HG03139 (cell line): ENCODE data around the gene CREB5.
"Not testable (repeated sequence)": the region's sequence is repeated elsewhere in the genome, so short reads cannot be mapped to it uniquely, and the experiment has no call there.

ENCODE experiments used
- ATAC-seq: cut with Tn5 transposase; IDR thresholded peaks from one replicate; pipeline ENCODE4 v1.9.1; 2021; ENCODE audit not compliant: unreplicated experiment

CREB5 gene, protein sequence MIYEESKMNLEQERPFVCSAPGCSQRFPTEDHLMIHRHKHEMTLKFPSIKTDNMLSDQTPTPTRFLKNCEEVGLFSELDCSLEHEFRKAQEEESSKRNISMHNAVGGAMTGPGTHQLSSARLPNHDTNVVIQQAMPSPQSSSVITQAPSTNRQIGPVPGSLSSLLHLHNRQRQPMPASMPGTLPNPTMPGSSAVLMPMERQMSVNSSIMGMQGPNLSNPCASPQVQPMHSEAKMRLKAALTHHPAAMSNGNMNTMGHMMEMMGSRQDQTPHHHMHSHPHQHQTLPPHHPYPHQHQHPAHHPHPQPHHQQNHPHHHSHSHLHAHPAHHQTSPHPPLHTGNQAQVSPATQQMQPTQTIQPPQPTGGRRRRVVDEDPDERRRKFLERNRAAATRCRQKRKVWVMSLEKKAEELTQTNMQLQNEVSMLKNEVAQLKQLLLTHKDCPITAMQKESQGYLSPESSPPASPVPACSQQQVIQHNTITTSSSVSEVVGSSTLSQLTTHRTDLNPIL

DNA sequence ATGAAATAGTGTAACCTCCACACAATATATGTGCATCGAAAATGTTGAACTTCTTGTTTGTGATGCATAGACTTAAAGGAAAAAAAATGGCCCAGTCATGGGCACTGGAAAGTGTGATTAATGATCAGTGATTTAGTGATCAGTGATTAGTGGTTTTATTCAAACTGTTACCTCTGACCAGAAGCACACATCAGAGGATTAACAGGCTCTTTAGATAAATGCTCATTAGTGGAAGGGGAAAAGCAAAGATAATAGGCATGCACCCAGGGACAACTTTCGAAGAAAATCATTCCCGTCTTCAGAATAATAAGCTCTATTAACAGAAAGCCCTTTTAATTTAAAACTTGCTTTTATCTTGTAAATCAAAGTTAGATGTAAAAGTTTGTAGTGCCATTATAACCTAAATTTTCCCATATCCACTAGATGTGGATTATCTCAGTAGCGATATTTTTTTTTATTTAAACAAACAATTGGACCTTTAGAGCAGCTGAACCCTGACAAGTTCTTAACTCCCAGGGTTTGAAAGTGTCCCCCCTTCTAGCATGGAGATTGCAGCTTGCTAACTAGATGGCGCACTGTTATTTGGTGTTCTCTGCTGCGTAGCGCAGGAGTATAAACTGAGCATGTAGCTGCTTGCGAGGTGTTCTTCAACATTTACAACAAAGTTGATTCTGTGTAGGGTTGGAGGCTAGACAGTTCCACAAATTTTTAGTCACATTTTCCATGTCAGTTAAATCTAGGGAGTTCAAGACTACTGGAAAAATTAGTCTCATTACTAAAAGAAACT, at the start of gene CREB5:
TSS of gene CREB5 (plus strand) at position 643 of the 787 bp plus-strand sequence. CDS start 397 bp downstream, outside the sequence.
- no peak for ATAC-seq

DNA sequence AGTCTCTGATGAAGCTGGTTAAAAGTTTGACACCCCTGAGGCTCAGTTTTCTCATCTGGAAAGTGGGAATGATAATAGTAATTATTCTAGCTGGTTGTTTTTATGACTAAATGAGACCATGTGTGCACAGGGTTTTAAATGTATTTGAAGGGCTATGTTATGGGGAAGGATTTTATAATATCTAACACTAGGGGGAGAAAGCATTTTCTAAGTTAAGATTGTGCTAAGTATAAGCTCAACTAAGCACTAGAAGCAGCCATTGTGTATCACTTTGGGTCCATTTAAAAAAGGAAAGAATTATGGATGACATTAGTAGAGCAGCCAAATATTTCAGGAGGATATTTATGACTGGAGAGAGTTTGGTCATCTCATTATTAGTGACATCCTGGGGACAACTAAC, 49.5 kb upstream of the CREB5 start:
- no peak for ATAC-seq

DNA sequence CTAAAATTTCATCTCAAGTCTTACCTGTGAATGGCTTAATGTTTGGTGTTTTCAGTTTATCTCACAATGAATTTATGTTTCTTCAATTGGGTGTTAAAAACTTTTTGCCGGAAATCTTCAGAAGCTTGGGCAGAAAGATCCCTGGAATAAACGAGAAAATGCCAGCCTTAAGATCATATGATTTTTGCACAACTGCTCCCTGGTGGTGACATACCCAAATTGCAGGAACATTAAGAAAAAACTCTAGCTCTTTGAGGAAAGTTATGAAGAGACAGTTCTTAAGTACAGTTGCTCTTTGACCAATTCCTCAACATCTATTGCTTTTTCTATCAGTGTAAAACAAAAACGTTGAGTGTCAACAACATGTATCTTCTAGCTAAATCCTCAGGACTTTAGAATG, 48.2 kb upstream of the CREB5 start:
- no peak for ATAC-seq

DNA sequence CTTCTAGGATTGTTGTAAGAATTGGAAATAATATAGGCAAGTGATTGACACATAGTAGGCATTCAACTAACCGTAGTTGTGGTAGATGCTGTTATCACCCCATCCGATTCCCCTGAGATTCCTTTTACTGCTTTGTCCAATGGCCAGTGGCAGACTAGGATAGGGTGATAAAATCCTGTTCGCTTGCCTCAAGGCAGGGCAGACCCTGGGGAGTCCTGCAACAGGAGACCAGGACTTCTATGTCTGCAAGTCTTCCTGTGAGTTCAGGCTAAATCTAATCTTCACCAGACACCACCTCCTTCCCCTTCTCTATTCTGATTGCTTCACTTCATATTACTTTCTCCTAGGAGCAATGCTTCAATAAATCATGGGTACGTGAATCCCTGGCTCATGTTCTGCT, 42.8 kb upstream of the CREB5 start:
- ATAC-seq, result no peak

DNA sequence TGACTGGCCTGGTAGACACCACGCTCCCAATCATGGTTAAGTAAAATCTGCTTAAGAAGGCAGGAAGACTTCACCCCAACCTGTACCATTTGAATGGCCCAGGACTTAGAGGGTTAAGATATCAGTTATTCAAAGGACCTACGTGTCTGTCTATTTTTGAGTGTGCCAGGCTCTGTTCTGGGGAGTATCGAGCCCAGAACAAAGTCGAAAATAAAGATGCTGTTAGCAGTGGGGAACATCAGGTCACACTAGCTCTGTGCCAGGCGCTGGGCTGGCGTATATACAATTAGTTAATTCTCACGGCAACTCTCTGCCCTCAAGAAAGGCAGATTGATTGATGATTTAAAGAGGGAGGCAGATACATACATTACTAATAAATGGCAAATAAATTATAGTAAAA, 40.5 kb upstream of the CREB5 start:
- ATAC-seq, result no peak

DNA sequence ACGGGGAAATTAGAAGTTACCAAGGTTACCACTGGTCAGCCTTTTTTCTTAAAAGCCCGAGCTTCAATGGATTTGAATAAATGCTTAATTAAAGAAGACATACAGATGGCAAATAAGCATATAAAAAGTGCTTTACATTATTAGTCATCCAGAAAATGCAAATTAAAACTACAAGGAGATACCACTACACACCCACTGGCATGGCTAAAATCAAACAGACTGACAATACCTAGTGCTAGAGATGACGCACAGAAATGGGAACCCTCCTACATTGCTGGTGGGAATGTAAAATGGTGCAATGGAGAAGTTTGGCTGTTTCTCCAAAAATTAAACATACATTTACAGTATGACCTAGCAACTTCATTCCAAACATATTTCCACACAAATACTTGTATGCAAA, 38.3 kb upstream of the CREB5 start:
- no peak for ATAC-seq

DNA sequence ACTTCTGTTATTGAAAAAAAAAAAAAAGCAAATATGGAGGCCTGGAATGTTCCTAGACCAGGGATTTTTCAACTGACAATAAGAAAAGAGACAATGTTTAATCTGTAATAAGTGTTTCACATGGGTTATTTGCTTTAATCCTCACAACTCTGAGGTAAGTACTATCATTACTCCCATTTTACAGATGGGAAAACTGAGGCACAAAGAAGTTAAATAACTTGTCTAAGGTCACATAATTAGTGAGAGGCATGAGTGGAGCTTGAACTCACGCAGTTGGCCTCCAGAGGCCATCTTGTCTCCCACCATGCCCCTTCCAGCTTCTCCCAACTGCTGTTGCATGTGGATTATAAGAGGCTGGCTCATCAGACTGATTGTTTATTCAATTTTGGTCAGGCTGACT, 36.6 kb upstream of the CREB5 start:
- ATAC-seq, result no peak

DNA sequence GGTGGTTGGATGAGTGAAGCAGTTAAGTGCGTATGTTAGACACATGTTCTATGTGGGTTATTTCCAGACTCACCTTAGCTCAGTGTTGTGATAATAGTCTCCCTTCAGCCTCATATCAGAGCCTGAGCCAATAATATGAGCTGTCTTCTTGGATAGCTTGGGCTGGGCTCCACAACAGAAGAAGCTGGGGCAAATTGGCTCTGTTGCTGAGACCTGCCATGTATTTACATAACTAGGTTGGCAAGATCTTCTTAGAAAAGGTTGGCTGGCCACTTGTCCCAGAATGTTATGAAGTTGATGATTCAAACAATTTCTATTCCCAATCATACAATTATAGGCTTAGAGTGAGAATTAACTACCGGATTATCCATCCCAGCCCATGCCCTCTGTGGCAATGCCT, 35.7 kb upstream of the CREB5 start:
- ATAC-seq, result no peak

DNA sequence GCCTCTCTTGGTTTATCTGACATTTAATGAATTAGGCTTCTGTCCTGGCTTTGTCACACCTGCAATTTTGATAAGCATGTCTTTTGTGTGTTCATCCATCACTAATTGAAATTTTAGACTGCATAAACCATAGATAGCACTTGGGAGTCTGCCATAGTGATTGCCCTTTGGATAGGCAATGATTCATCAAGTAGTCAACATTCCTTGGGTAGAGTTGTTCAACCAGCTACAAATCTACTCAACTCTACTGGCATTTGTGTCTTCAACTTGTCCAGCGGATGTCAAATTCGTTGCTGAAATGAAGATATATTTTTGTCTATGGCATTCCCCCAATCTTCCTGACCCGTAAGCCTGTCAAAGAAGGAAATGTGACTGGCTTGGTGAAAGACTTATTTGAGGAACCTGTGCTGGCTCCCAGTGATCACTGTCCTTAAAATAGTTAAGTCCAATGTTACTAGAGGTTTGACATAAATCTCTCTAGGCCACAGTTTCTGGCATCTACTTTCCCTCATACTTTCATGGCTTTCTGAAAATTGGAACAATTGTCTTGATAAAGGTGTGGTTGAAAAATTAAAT, 33.7 kb upstream of the CREB5 start:
- ATAC-seq, result no peak

DNA sequence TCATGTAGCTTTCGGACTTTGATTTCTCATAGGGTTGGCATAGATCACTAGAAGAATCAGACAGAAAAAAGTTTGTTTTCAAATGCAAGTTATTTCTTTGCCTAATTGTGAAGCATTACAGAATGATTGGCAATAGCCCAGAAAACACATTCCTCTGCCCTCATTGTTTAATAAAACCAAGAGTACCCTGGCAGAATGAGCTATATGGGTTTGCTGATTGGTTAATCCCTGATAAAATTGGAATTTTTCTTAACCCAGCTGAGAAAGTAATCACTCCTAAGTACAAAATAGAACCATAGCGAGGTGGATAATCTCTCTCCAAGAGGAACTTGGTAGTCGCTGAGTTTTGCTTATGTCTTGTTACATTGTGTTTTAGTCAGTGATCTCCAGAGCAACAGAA, 30.9 kb upstream of the CREB5 start:
- ATAC-seq, result no peak

DNA sequence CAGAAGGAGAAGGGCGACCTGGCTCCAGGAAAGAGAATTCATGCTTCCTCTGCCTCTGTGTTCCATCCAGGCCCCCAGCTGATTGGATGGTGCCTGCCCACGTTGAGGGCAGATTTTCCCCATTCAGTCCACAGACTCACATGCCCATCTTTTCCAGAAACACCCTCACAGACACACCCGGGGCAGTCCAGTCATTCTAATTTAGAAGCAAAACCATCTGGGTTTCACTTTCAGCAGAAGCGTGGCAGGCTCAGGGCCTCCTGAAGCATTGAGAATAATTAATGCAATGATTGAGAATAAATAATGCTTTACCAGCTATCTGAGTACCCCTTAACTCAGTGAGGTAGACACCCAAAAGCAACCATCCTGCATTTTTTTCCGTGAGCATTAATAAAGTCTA, 30.2 kb upstream of the CREB5 start:
- no peak for ATAC-seq

DNA sequence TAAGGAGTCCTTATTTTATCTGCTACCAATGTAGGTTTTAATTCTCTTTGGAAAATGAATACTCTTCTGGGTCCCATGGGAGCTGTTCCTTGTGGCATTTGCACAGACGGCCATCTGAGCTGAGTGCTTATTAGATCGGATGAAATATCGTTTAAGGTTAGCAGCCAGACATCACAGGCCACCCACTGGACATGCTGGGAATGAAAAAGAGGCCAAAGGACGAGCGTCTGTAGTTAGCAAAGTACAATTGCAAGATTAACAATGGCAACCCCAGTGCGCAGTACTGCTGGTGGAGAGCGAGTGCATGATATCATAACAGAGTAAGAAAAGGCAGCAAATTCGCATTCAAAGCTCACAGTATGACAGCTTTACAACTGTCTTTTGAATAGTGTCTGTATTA, 28.3 kb upstream of the CREB5 start:
- ATAC-seq, result no peak

DNA sequence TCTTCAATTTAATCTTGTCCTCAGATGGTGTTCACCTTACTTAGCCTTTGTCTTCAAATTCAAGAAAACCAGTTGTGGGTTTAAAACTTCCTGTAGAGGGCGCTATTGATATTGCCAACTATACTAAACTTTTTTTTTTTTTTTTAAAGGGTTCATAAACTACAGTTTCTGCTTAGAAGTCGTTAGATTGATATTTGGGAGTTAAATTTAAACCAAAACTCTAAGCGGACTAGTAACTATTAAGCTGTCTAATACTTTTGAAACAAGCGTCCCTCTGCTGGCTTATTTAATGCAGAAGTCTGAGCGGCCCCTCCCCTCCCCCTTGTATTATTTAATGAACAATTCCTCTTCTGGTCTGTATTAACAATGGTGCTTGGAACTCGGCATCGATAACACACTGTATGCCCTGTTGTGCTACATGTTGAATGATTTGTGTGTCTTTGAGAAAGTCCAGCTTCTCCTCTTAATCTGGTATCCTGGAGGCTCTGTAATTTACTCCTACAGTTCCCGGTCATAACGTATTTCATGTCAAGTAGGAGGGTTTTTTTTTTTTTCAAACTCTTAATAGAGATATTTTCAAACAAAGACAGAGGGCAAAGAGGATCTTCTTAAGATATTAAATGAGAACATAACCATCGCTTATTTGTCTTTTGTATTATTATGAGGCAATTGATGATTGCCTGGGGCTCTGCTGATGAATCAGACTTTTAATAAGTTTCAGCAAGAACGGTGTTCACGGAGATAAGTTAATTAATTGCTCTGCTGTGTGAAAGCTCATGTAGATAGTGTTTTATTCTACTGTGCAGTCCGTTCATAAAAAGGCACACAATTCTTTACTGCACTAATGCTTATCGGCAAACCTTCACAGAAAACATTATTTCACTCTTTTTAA, 22.6 kb upstream of the CREB5 start:
- ATAC-seq, result no peak

DNA sequence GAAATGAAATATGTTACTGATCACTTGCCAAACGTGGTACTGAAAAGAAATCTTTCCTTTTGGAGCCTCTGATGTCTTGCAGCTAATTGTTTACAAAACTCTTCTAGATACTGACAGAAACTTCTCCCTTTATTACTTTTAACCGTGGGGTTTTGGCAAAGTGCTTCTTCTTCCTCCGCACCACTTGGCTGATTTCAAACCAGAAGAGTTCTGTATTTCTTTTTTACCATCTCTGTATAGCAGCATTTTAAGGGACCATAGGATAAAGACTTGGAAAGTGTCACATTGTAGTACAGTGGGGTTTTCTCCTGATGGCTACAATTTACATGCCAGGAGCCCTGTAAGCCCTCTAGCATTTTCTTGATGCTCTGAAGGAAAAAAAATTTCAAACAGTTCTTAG, 21.9 kb upstream of the CREB5 start:
- no peak for ATAC-seq

DNA sequence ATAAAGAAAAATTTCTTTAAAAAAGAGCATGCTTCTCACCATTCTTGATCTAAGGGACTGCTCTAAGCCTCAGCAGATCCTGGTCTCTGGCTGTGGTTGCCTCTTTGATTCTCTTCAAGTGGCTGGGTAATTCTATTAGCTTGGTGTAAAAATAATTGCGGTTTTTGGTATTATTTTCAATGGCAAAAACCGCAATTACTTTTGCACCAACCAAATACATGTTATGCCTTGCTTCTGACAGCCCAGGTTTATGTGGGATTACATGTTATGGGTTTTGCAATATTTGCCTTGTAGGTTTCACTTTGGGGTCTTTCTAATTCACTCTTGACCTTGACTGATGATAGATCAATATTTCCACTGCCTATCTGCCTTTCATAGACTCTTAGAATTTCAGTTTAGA, 20.0 kb upstream of the CREB5 start:
- no peak for ATAC-seq

DNA sequence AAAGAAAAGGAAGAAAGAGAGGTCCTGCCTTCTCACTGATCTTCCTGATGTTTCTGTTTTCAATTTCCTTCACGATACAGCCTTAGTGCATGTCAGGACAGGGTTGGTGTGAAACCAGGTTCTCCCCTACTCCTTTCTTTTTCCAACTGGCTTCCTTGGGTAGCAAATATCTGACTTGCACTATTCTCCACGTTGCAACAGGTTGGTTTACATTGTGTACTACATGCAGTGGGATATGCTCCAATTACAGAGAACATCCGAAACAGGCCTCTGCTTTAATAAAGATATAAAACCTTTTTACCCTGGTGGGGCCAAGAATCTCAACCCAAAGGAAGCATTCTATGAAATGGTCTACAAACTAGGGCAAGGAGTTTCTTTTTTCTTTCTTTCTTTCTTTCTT, 16.9 kb upstream of the CREB5 start:
- ATAC-seq, result no peak

DNA sequence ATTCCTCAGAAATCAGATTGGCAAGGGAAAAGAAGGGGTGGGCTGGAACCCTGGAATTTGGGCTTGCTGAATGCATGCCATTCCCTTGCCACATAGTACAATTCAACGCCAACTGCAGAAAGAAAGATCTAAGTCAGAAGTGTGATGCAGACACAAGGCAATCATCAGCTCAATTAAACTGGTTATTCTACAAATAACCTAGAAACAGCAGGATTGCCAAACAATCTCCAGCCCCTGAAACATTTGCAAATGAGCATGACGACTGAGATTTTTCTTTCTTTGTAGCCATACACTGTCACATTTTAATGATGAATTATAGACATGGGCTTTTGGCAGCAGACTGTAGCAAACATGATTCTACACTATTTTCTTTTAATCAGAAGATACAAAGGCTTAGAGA, 16.5 kb upstream of the CREB5 start:
- no peak for ATAC-seq

DNA sequence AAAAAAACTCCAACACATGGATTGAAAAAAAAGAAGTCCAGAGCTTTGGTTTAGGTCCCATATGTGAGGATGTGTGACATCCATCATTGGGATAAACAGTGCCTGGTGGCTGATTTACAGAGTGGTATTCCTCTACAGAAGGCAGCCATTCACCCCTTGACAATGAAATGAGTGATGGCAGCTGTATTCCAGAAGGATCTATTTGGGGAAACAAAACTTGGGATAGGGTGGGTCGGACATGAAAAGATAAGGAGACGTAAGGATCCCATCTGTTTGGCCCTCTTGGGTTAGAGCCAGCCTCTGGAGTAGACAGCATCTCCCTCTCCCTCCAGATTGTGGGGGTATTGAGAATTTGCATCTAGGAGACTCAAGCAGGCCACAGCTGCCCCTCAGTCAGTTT, 15.2 kb upstream of the CREB5 start:
- no peak for ATAC-seq

DNA sequence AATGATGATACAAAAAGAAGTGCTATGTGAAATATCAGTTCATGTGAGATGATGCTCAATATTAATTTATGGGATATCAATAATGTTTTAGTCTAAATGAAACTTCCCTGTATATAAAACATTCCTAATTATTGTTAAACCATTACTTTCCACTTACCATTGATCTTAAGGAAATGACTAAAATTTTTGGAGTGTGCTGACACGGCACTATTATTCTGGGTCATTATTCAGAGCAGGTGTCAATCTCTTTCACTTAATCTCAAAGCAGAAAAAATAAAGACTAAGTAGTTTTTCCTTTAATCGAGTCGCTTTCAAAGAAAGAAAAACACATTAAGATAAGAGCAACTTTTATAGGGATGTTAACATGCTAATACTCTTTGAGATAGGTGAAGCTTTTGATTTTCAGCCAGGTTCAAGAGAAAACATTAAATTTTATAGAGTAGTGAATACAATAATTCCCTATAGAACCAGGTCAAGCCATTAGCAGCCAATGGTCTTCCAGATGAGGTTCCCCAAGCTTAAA, 11.4 kb upstream of the CREB5 start:
- no peak for ATAC-seq

DNA sequence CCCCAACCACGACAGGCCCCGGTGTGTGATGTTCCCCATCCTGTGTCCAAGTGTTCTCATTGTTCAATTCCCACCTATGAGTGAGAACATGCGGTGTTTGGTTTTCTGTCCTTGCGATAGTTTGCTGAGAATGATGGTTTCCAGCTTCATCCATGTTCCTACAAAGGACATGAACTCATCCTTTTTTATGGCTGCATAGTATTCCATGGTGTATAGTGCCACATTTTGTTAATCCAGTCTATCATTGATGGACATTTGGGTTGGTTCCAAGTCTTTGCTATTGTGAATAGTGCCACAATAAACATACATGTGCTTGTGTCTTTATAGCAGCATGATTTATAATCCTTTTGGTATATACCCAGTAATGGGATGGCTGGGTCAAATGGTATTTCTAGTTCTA, 10.8 kb upstream of the CREB5 start:
- not testable (repeated sequence) for ATAC-seq

DNA sequence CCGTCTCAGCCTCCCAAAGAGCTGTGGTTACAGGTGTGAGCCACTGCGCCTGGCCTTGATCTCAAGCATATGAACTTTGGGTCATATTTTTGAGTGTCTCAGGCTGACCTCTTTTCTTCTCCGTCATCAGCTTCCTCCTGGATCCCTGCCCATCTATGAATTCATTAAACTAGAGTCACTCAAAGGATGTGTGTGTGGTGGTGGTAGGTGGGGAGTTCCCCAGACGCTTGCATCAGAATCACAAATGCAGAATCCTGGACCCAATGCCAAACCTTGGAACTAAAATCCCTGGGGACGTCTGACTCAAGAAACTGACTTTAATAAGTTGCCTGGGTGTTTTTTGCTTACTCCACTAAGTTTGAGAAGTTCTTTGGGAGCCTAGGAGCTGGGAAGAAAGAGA, 6.7 kb upstream of the CREB5 start:
- ATAC-seq, result no peak
